ENCODE results near the gene UMOD.

GRCh38 chr16:20327444-20328041 is 25.0 kb downstream of the UMOD start, which contains the start of gene GP2:
- no peak for TF ChIP-seq EZH2 (IDR thresholded peaks at IDR 0.05; ENCODE audit: borderline replicate concordance, low read length)
- no peak for TF ChIP-seq CTCF (IDR thresholded peaks at IDR 0.05; ENCODE audit: low read length)

Measured in OCI-LY1 (cell line).